SW 1271 (cell line): ENCODE measurements around the gene TUB.

Source experiments
- DNase-seq, 2 experiments: peaks; one replicate each; lab custom pipeline; 2025; lab: John Stamatoyannopoulos, UW

Gene TUB

GRCh38 chr11:8107642-8108041, 26.6 kb downstream of the TUB start:
- no peak for DNase-seq

GRCh38 chr11:8108421-8108820, 27.4 kb downstream of the TUB start:
- no peak for DNase-seq

- DNase-seq: no peak
Measured at GRCh38 chr11:8109675-8110074, 28.7 kb downstream of the TUB start.

- DNase-seq: no peak
Measured at GRCh38 chr11:8110396-8110795, 29.4 kb downstream of the TUB start.

- DNase-seq: no peak
Measured at GRCh38 chr11:8111636-8112035, 30.6 kb downstream of the TUB start.

GRCh38 chr11:8122173-8122764, 41.3 kb downstream of the TUB start:
- DNase-seq: no peak

- DNase-seq: no peak
Measured at GRCh38 chr11:8126649-8127289, 45.8 kb downstream of the TUB start.

GRCh38 chr11:8127447-8127846, 46.4 kb downstream of the TUB start:
- DNase-seq: no peak

GRCh38 chr11:8138526-8138925, 57.5 kb downstream of the TUB start:
- no peak for DNase-seq

- no peak for DNase-seq
Measured at GRCh38 chr11:8149726-8150125, 68.7 kb downstream of the TUB start.
